Calu3 (cell line): Measurements from ENCODE around the gene ARHGEF16. TPM values are rescaled to one million over a fixed set of nuclear protein-coding genes. Genes with fewer than 3 reads are reported as not detected.

Experiments used
- BruUV-seq: library from RNA; stranded (reverse); fragments of 400-500 nt; replicated peaks from 2 replicates; lab custom pipeline; 2021; lab: Mats Ljungman, UMichigan
- CTCF ChIA-PET: fragments of 300-600 bp; sonication (Branson Sonifier 250); formaldehyde crosslinking; loops from one replicate; lab custom pipeline; 2022; ENCODE audit warnings: antibody characterized with exemption; lab: Charles Lee
- DNase-seq: peaks from one replicate; pipeline ENCODE4 v3.0.0; 2022
- H3K27ac Mint-ChIP-seq: one replicate; pipeline ENCODE4 v1.8.0; 2022; ENCODE audit warnings: mixed read lengths; ENCODE audit not compliant: unreplicated experiment
- H3K27me3 Mint-ChIP-seq: one replicate; pipeline ENCODE4 v1.8.0; 2022; ENCODE audit warnings: mixed read lengths; ENCODE audit not compliant: unreplicated experiment
- H3K36me3 Mint-ChIP-seq: one replicate; pipeline ENCODE4 v1.8.0; 2022; ENCODE audit warnings: mild to moderate bottlenecking, moderate library complexity, mixed read lengths; ENCODE audit not compliant: insufficient read depth, unreplicated experiment
- H3K4me1 Mint-ChIP-seq: one replicate; pipeline ENCODE4 v1.8.0; 2022; ENCODE audit warnings: mild to moderate bottlenecking, low read depth, mixed read lengths; ENCODE audit not compliant: unreplicated experiment
- H3K4me3 Mint-ChIP-seq: one replicate; pipeline ENCODE4 v1.8.0; 2022; ENCODE audit warnings: mild to moderate bottlenecking, low read depth, moderate library complexity, mixed read lengths; ENCODE audit not compliant: unreplicated experiment
- H3K9me3 Mint-ChIP-seq: one replicate; pipeline ENCODE4 v1.8.0; 2022; ENCODE audit warnings: low read depth, mixed read lengths; ENCODE audit not compliant: unreplicated experiment
- intact Hi-C: fragments of 100-400 bp; cut with micrococcal nuclease; formaldehyde crosslinking; loops from one replicate; pipeline ENCODE4 v1.10.0; 2022; ENCODE audit not compliant: unreplicated experiment
- total RNA-seq: library from RNA; stranded (reverse); gene quantifications from 2 replicates; pipeline ENCODE4 v1.2.3, GENCODE V29; 2022
- TF ChIP-seq, protein P1 (sequence below): fragments of 200-600 bp; IDR thresholded peaks from one replicate; pipeline ENCODE4 v1.8.0; 2022; ENCODE audit warnings: antibody characterized with exemption; ENCODE audit not compliant: unreplicated experiment

The ARHGEF16 gene
- total RNA-seq, 1 experiment from 2014 or later: 24.2 TPM

DNA sequence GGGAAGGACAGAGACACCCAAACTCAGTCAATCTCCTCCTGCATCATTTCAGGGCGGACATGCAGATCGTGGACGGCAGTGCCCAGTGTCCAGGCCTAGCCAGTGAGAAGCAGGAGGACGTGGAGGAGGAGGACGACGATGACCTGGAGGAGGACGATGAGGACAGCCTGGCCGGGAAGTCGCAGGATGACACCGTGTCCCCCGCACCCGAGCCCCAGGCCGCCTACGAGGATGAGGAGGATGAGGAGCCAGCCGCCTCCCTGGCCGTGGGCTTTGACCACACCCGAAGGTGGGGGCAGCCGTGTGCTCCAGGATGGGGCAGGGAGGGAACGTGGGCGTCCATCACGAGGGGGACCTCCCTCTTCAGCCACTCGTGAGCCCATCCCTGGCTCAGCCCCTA is 23.6 kb upstream of the ARHGEF16 start:
- Mint-ChIP-seq H3K27me3 (peaks cover 69% of the 10 kb centered on the region), H3K27ac (no peak overlapping the region), H3K4me3 (no peak overlapping the region), H3K9me3 (no peaks in the 10 kb centered on the region), H3K36me3 (peaks cover 6% of the 10 kb centered on the region), H3K4me1 (no peaks in the 10 kb centered on the region)
- DNase-seq: no peak
- CTCF ChIA-PET: no interaction called here
- BruUV-seq: no TSS peak
- intact Hi-C loops: no loop called here
- TF ChIP-seq, protein P1, sequence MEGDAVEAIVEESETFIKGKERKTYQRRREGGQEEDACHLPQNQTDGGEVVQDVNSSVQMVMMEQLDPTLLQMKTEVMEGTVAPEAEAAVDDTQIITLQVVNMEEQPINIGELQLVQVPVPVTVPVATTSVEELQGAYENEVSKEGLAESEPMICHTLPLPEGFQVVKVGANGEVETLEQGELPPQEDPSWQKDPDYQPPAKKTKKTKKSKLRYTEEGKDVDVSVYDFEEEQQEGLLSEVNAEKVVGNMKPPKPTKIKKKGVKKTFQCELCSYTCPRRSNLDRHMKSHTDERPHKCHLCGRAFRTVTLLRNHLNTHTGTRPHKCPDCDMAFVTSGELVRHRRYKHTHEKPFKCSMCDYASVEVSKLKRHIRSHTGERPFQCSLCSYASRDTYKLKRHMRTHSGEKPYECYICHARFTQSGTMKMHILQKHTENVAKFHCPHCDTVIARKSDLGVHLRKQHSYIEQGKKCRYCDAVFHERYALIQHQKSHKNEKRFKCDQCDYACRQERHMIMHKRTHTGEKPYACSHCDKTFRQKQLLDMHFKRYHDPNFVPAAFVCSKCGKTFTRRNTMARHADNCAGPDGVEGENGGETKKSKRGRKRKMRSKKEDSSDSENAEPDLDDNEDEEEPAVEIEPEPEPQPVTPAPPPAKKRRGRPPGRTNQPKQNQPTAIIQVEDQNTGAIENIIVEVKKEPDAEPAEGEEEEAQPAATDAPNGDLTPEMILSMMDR: no peak

DNA sequence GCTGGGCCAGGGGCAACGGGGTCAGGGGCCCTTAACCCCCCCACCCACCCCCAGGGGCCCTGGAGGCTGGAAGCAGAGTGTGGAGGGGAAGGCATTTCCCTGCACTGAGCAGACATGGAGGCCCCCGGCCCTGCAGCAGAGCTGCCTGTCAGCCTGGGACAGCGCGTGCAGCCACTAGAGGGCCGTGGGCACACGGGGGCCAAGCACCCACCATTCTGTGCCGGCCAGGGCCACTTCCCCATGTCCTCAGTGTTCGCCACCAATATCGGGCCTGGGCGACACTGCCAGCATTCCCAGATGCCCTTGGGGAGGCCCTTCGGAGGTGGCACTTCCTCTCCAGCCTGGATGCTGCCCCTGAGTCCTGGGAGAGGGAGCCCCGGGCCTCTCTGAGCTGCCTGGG is 23.2 kb upstream of the ARHGEF16 start:
- Mint-ChIP-seq H3K9me3 (no peaks in the 10 kb centered on the region), H3K27me3 (peaks cover 73% of the 10 kb centered on the region), H3K27ac (no peak overlapping the region), H3K4me1 (no peaks in the 10 kb centered on the region), H3K4me3 (no peak overlapping the region), H3K36me3 (peaks cover 6% of the 10 kb centered on the region)
- peak; percentile 12 for DNase-seq
- intact Hi-C loops: no loop called here
- CTCF ChIA-PET: interaction anchor here (0.6 kb wide), 1 partner anchor 632 kb away, joined by 4 read pairs; no protein-coding TSS in a partner anchor
- BruUV-seq: no TSS peak
- TF ChIP-seq, protein P1: no peak

DNA sequence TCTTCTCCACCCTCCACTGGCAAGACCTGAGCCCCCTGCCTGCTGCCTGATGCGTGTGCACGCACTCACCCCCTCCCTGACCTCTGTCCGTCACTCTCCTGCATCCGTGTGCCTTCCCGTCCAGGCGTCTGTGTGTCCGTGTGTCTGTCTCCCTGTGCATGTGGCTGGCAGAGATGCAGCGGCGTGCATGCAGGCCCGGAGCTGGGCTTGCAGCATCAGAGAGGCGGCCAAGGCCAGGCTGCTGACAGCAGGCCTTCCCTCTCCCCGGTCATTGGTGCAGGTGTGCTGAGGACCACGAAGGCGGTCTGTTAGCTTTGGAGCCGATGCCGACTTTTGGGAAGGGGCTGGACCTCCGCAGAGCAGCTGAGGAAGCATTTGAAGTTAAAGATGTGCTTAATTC is 22.8 kb upstream of the ARHGEF16 start:
- Mint-ChIP-seq H3K27ac (no peak overlapping the region), H3K4me3 (no peak overlapping the region), H3K9me3 (no peaks in the 10 kb centered on the region), H3K27me3 (peaks cover 77% of the 10 kb centered on the region), H3K36me3 (peaks cover 6% of the 10 kb centered on the region), H3K4me1 (no peaks in the 10 kb centered on the region)
- intact Hi-C loops: no loop called here
- no TSS peak for BruUV-seq
- no peak for DNase-seq
- TF ChIP-seq, protein P1: no peak
- CTCF ChIA-PET: interaction anchor here (0.6 kb wide), 1 partner anchor 632 kb away, joined by 4 read pairs; no protein-coding TSS in a partner anchor

DNA sequence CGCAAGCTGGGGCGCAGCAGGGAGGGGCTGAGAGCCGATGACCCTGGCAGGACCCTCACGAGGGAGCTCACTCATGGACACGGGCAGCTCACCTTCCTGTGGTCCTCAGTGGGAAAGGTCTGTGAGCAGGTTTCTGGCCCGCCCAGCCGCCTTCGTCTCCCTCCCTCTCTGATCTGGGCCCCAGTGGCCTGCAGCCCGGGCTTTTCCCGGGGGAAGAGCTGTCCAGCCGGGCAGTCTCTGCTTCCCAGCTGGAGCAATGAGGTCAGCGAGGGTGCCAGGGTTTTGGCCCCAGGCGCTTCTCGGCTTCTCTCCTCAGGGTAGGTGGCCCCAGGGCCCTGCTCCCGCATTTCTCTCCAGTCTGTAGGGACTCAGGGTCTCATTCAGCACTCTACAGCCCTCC is 22.2 kb upstream of the ARHGEF16 start:
- Mint-ChIP-seq H3K4me1 (no peaks in the 10 kb centered on the region), H3K4me3 (no peak overlapping the region), H3K9me3 (no peaks in the 10 kb centered on the region), H3K36me3 (peaks cover 6% of the 10 kb centered on the region), H3K27ac (no peak overlapping the region), H3K27me3 (peaks cover 82% of the 10 kb centered on the region)
- BruUV-seq: no TSS peak
- no peak for DNase-seq
- intact Hi-C loops: no loop called here
- TF ChIP-seq, protein P1: no peak
- CTCF ChIA-PET: no interaction called here
